HG03457 (cell line): ENCODE data around the gene KLK13.

Experiments
- ATAC-seq: cut with Tn5 transposase; IDR thresholded peaks from one replicate; pipeline ENCODE4 v1.9.1; 2021; ENCODE audit warnings: moderate number of reproducible peaks; ENCODE audit not compliant: unreplicated experiment

KLK13 gene

GRCh38 chr19:51065221-51065960 lies 499 bp upstream of the KLK13 start:
- ATAC-seq, result no peak

- no peak for ATAC-seq
Measured at GRCh38 chr19:51063664-51064063, 1.2 kb downstream of the KLK13 start.

- ATAC-seq, result no peak
Measured at GRCh38 chr19:51060973-51061372, 3.9 kb downstream of the KLK13 start.

- no peak for ATAC-seq
Measured at GRCh38 chr19:51060336-51060735, 4.6 kb downstream of the KLK13 start.

- ATAC-seq, result no peak
Measured at GRCh38 chr19:51059715-51060114, 5.2 kb downstream of the KLK13 start.

- no peak for ATAC-seq
Measured at GRCh38 chr19:51055866-51056265, 9.0 kb downstream of the KLK13 start.

GRCh38 chr19:51047031-51047335 lies 17.9 kb downstream of the KLK13 start:
- ATAC-seq, result no peak

GRCh38 chr19:51044327-51044726 lies 20.6 kb downstream of the KLK13 start:
- ATAC-seq, result no peak

GRCh38 chr19:51043497-51043896 lies 21.4 kb downstream of the KLK13 start:
- no peak for ATAC-seq

GRCh38 chr19:51040151-51040550 lies 24.7 kb downstream of the KLK13 start:
- no peak for ATAC-seq

- ATAC-seq, result no peak
Measured at GRCh38 chr19:51036519-51036918, 28.4 kb downstream of the KLK13 start.

GRCh38 chr19:51034704-51035103 lies 30.2 kb downstream of the KLK13 start, which contains the start of gene KLK12:
TSS of gene KLK12 (minus strand) at chr19:51035002. CDS start at chr19:51034621, 381 bp downstream.
- no peak for ATAC-seq

GRCh38 chr19:51031880-51032225 lies 33.0 kb downstream of the KLK13 start:
- ATAC-seq, result no peak

GRCh38 chr19:51031220-51031879 lies 33.5 kb downstream of the KLK13 start:
- no peak for ATAC-seq

- ATAC-seq, result no peak
Measured at GRCh38 chr19:51030631-51031030, 34.3 kb downstream of the KLK13 start.

- ATAC-seq, result no peak
Measured at GRCh38 chr19:51029718-51030117, 35.2 kb downstream of the KLK13 start.

GRCh38 chr19:51027873-51028272 lies 37.0 kb downstream of the KLK13 start:
- ATAC-seq, result no peak

- ATAC-seq, result no peak
Measured at GRCh38 chr19:51027126-51027806, 37.6 kb downstream of the KLK13 start.

GRCh38 chr19:51026554-51026831 lies 38.4 kb downstream of the KLK13 start, which contains the start of gene KLK11:
TSS of gene KLK11 (minus strand) at chr19:51026616. CDS start at chr19:51025631, 985 bp downstream.
- ATAC-seq, result no peak

GRCh38 chr19:51025809-51026553 lies 38.9 kb downstream of the KLK13 start:
- ATAC-seq, result no peak

GRCh38 chr19:51025401-51025800 lies 39.5 kb downstream of the KLK13 start:
- no peak for ATAC-seq

- no peak for ATAC-seq
Measured at GRCh38 chr19:51024924-51025323, 40.0 kb downstream of the KLK13 start.
